ENCODE data around the gene C18orf32.
"Not testable (repeated sequence)": the region's sequence is repeated elsewhere in the genome, so short reads cannot be mapped to it uniquely, and the experiment has no call there.

Gene C18orf32

GRCh38 chr18:49500201-49500921 lies 13.3 kb upstream of the C18orf32 start:
- no peak for DNase-seq (ENCODE audit: low spot score)

GRCh38 chr18:49499046-49499637 lies 12.1 kb upstream of the C18orf32 start:
- no peak for DNase-seq (ENCODE audit: low spot score)

- no peak for DNase-seq (ENCODE audit: low spot score)
These were observed 8.4 kb upstream of the C18orf32 start for GRCh38 chr18:49495480-49495879.

GRCh38 chr18:49495076-49495475 lies 8.0 kb upstream of the C18orf32 start:
- no peak for DNase-seq (ENCODE audit: low spot score)

- no peak for DNase-seq (ENCODE audit: low spot score)
These were observed 7.6 kb upstream of the C18orf32 start for GRCh38 chr18:49494660-49495059.

- DNase-seq (ENCODE audit: low spot score): no peak
These were observed 5.6 kb upstream of the C18orf32 start for GRCh38 chr18:49492694-49493033.

- DNase-seq (ENCODE audit: low spot score): peak; percentile 95
These were observed 5.0 kb upstream of the C18orf32 start, which contains the start of gene RPL17 for GRCh38 chr18:49491857-49492693. Gene RPL17 (minus strand): TSS chr18:49492465.

GRCh38 chr18:49491534-49491856 lies 4.5 kb upstream of the C18orf32 start:
- no peak for DNase-seq (ENCODE audit: low spot score)

- no peak for DNase-seq (ENCODE audit: low spot score)
These were observed 3.3 kb upstream of the C18orf32 start for GRCh38 chr18:49490246-49490762.

- no peak for DNase-seq (ENCODE audit: low spot score)
These were observed 777 bp upstream of the C18orf32 start for GRCh38 chr18:49487711-49488310.

GRCh38 chr18:49486606-49486952 lies 455 bp downstream of the C18orf32 start:
- DNase-seq (ENCODE audit: low spot score): no peak

- no peak for DNase-seq (ENCODE audit: low spot score)
These were observed 900 bp downstream of the C18orf32 start for GRCh38 chr18:49486134-49486533.

- DNase-seq (ENCODE audit: low spot score): no peak
These were observed 3.8 kb downstream of the C18orf32 start for GRCh38 chr18:49483198-49483597.

- no peak for DNase-seq (ENCODE audit: low spot score)
These were observed 5.1 kb downstream of the C18orf32 start for GRCh38 chr18:49481907-49482306.

GRCh38 chr18:49481317-49481716 lies 5.7 kb downstream of the C18orf32 start:
- no peak for DNase-seq (ENCODE audit: low spot score)

- DNase-seq (ENCODE audit: low spot score): no peak
These were observed 7.5 kb downstream of the C18orf32 start for GRCh38 chr18:49479381-49480137.

GRCh38 chr18:49476664-49477411 lies 10.2 kb downstream of the C18orf32 start:
- peak; percentile 36 for DNase-seq (ENCODE audit: low spot score)

- DNase-seq (ENCODE audit: low spot score): not testable (repeated sequence)
These were observed 12.1 kb downstream of the C18orf32 start for GRCh38 chr18:49474935-49475334.

GRCh38 chr18:49473721-49474120 lies 13.3 kb downstream of the C18orf32 start:
- DNase-seq (ENCODE audit: low spot score): no peak

GRCh38 chr18:49472459-49472858 lies 14.6 kb downstream of the C18orf32 start:
- DNase-seq (ENCODE audit: low spot score): no peak

GRCh38 chr18:49471532-49471931 lies 15.5 kb downstream of the C18orf32 start:
- no peak for DNase-seq (ENCODE audit: low spot score)
